ENCODE measurements around the gene DRD1. TPM values are rescaled to one million over a fixed set of nuclear protein-coding genes. Genes with fewer than 3 reads are reported as not detected.

Gene DRD1
- total RNA-seq, 4 donors from 2014 or later: 0.13 TPM; not detected in 3

DNA sequence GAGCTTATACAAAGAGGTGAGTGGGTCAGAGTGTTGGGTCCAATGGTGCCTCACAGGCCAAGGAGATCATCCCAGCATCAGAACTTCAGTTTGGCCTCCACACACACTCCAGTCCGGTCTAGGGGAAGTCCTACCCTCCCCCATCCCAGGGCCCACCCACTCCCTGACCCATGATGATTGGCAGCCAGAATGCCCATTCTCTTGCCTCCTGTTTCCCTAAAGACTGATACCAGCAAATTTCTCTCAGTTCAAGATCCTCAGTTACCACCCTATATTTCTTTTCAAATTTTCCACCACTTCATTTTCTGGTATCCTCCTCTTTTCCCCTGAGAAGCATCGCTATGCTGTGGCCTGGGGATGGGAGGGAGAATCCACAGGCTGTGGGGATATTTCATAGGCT, 21.9 kb downstream of the DRD1 start:
- Histone ChIP-seq H3K9me3 (no peaks in the 10 kb centered on the region), H3K27me3 (peaks cover 10% of the 10 kb centered on the region), H3K27ac (no peak overlapping the region), H3K4me1 (no peaks in the 10 kb centered on the region), H3K36me3 (no peaks in the 10 kb centered on the region), H3K4me3 (no peak overlapping the region)
- no peak for ATAC-seq
- WGBS, 2 donors (ENCODE audit: low coverage in 1 of 2): 80 to 88% methylated on average over 1 to 2 of the region's 2 CpGs
- no peak for TF ChIP-seq POLR2A (IDR thresholded peaks at IDR 0.05)
- TF ChIP-seq EP300 (IDR thresholded peaks at IDR 0.05): no peak
- TF ChIP-seq, protein P1, sequence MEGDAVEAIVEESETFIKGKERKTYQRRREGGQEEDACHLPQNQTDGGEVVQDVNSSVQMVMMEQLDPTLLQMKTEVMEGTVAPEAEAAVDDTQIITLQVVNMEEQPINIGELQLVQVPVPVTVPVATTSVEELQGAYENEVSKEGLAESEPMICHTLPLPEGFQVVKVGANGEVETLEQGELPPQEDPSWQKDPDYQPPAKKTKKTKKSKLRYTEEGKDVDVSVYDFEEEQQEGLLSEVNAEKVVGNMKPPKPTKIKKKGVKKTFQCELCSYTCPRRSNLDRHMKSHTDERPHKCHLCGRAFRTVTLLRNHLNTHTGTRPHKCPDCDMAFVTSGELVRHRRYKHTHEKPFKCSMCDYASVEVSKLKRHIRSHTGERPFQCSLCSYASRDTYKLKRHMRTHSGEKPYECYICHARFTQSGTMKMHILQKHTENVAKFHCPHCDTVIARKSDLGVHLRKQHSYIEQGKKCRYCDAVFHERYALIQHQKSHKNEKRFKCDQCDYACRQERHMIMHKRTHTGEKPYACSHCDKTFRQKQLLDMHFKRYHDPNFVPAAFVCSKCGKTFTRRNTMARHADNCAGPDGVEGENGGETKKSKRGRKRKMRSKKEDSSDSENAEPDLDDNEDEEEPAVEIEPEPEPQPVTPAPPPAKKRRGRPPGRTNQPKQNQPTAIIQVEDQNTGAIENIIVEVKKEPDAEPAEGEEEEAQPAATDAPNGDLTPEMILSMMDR (IDR thresholded peaks at IDR 0.05): no peak
- TF ChIP-seq POLR2AphosphoS5 (IDR thresholded peaks at IDR 0.05): no peak

DNA sequence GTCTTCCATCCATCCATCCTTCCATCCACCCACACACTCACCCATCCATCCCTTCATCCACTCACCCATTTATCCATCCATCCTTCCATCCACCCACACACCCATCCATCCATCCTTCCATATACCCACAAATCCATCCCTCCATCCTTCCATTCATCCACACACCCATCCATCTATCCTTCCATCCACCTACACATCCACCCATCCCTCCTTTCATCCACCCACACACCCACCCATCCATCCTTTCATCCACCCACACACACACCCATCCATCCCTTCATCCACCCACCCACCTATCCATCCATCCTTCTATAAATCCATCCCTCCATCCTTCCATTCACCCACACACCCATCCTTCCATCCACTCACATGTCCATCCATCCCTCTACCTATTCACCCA, 23.6 kb downstream of the DRD1 start:
- no peak for ATAC-seq
- no peak for TF ChIP-seq POLR2AphosphoS5 (IDR thresholded peaks at IDR 0.05)
- no peak for TF ChIP-seq EP300 (IDR thresholded peaks at IDR 0.05)
- TF ChIP-seq POLR2A (IDR thresholded peaks at IDR 0.05): no peak
- TF ChIP-seq, protein P1 (IDR thresholded peaks at IDR 0.05): no peak
- Histone ChIP-seq H3K36me3 (no peaks in the 10 kb centered on the region), H3K4me3 (no peak overlapping the region), H3K27me3 (peaks cover 14% of the 10 kb centered on the region), H3K4me1 (no peaks in the 10 kb centered on the region), H3K9me3 (peaks cover 0 to 2% (median 0%) of the 10 kb centered on the region in 3 donors), H3K27ac (no peak overlapping the region)

DNA sequence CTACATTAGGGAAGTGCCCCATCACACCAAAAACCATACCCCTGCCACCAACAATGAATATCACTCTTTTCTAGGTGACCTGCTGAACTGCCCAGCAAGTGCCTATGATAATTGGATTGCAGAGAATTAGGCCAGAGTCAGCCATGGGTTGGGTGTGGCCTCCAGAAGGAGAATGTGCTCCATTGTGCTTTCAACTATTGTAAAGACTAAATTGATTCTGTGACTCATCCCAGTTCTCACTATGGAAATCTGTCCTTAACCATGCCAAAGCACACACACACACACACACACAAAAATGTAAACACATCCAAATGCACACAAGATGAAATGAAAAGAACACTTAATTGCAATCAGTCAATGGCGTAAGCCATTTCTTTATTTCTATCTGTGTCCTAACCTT, 25.7 kb downstream of the DRD1 start:
- peaks cover 17% of the 10 kb centered on the region for H3K27me3 ChIP-seq
- H3K9me3 ChIP-seq: peaks cover 0 to 5% (median 0%) of the 10 kb centered on the region in 3 donors
- 80 to 85% methylated on average over 1 of the region's 1 CpG for WGBS, 2 donors (ENCODE audit: low coverage in 1 of 2)
- ATAC-seq: no peak
- no peaks in the 10 kb centered on the region for H3K4me1 ChIP-seq
- no peak overlapping the region for H3K4me3 ChIP-seq
- no peak overlapping the region for H3K27ac ChIP-seq
- TF ChIP-seq EP300 (IDR thresholded peaks at IDR 0.05) (no peak), POLR2AphosphoS5 (IDR thresholded peaks at IDR 0.05) (no peak), POLR2A (IDR thresholded peaks at IDR 0.05) (no peak)
- TF ChIP-seq, protein P1 (IDR thresholded peaks at IDR 0.05): no peak
- no peaks in the 10 kb centered on the region for H3K36me3 ChIP-seq

DNA sequence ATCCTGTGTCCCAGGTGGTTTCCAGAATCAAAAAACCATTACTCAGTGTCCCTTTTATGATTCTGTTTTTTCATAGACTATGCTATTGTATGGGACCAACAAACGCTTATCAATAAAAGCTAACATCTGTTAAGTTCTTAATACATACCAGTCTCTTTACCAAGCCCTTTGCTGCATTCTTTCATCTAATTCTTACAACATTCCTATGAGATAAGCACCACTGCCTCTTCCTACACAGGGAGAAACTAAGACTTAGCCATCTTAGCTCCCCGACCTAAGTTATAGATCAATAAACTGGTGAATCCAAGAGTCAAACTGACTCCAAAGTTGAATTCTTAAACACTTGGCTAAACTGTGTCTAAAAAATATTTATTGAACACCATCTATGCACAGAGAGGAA, 26.6 kb downstream of the DRD1 start:
- no peak for TF ChIP-seq POLR2A (IDR thresholded peaks at IDR 0.05)
- TF ChIP-seq, protein P1 (IDR thresholded peaks at IDR 0.05): no peak
- no peak for TF ChIP-seq EP300 (IDR thresholded peaks at IDR 0.05)
- TF ChIP-seq POLR2AphosphoS5 (IDR thresholded peaks at IDR 0.05): no peak
- H3K4me1 ChIP-seq: no peaks in the 10 kb centered on the region
- ATAC-seq: no peak

DNA sequence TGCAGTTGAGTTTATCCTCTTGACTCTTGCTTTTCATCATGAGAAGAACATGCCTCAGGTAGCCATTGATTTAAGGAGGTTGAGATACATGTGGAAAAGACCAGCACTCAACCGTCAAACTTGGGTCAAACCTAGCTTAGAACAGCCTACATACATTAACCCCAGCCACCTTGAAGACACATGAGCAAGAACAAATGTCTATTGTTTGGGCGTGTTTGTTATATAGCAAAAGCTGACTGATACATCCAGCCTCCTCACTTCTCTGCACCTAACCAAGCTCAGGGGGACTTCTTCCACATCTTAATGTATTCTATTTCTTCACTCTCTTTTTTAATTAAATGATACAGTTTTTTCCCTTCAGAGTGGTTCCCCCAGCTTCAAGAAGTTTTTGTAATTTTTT, 28.7 kb downstream of the DRD1 start:
- no peak for ATAC-seq
- Histone ChIP-seq H3K27ac (no peak overlapping the region), H3K27me3 (peaks cover 6% of the 10 kb centered on the region), H3K4me3 (no peak overlapping the region), H3K9me3 (peaks cover 0 to 5% (median 0%) of the 10 kb centered on the region in 3 donors), H3K4me1 (no peaks in the 10 kb centered on the region), H3K36me3 (no peaks in the 10 kb centered on the region)
- WGBS, 2 donors (ENCODE audit: low coverage in 1 of 2): 88 to 100% methylated on average over 2 of the region's 2 CpGs
- TF ChIP-seq POLR2AphosphoS5 (IDR thresholded peaks at IDR 0.05): no peak
- TF ChIP-seq, protein P1 (IDR thresholded peaks at IDR 0.05): no peak
- TF ChIP-seq EP300 (IDR thresholded peaks at IDR 0.05): no peak
- no peak for TF ChIP-seq POLR2A (IDR thresholded peaks at IDR 0.05)

More for the DNA sequence above, 26.6 kb downstream of the DRD1 start:
- Histone ChIP-seq H3K9me3 (peaks cover 0 to 5% (median 0%) of the 10 kb centered on the region in 3 donors), H3K4me3 (no peak overlapping the region), H3K27ac (no peak overlapping the region), H3K36me3 (no peaks in the 10 kb centered on the region), H3K27me3 (peaks cover 16% of the 10 kb centered on the region)
- whole genome bisulfite sequencing, 2 donors (ENCODE audit: low coverage in 1 of 2): 80 to 86% methylated on average over 2 of the region's 2 CpGs

Measured in gastroesophageal sphincter (tissue), 4 donors.